Neuronal stem cell (in vitro differentiated cells): ENCODE data around the gene ST14.

ENCODE experiments used
- DNase-seq: peaks from one replicate; pipeline ENCODE4 v3.0.0-alpha.2; 2013; ENCODE audit warnings: low spot score
- H2AFZ ChIP-seq: one replicate; pipeline ENCODE4 v1.6.1; 2013; ENCODE audit warnings: mild to moderate bottlenecking, low read length, inconsistent platforms
- H2AK5ac ChIP-seq: 2 replicates; pipeline ENCODE4 v1.6.1; 2013; ENCODE audit warnings: low read depth, mild to moderate bottlenecking, inconsistent platforms, low read length, moderate library complexity, mixed read lengths
- H2BK120ac ChIP-seq: 2 replicates; pipeline ENCODE4 v1.6.1; 2013; ENCODE audit warnings: low read depth, mild to moderate bottlenecking, inconsistent platforms, low read length, moderate library complexity, mixed read lengths
- H2BK12ac ChIP-seq: one replicate; pipeline ENCODE4 v1.6.1; 2013; ENCODE audit warnings: low read length, inconsistent platforms
- H2BK15ac ChIP-seq: 2 replicates; pipeline ENCODE4 v1.6.1; 2013; ENCODE audit warnings: mild to moderate bottlenecking, low read length, inconsistent platforms, mixed read lengths
- H2BK5ac ChIP-seq: one replicate; pipeline ENCODE4 v1.6.1; 2013; ENCODE audit warnings: inconsistent platforms, mild to moderate bottlenecking, low read length, moderate library complexity
- H3K14ac ChIP-seq: one replicate; pipeline ENCODE4 v1.6.1; 2013; ENCODE audit warnings: low read length, inconsistent platforms
- H3K18ac ChIP-seq: 2 replicates; pipeline ENCODE4 v1.6.1; 2013; ENCODE audit warnings: low read length, inconsistent platforms
- H3K23ac ChIP-seq: 2 replicates; pipeline ENCODE4 v1.6.1; 2013; ENCODE audit warnings: low read depth, mild to moderate bottlenecking, mixed read lengths, low read length, inconsistent platforms; ENCODE audit not compliant: poor library complexity
- H3K27ac ChIP-seq: replicated peaks from 3 replicates; pipeline ENCODE4 v1.5.1; 2013; ENCODE audit warnings: low read length, inconsistent platforms
- H3K27me3 ChIP-seq, 3 experiments: 2 replicates each; pipeline ENCODE4 v1.6.1; 2013; ENCODE audit warnings: low read length in 3 of 3, mild to moderate bottlenecking in 2 of 3, inconsistent platforms in 1 of 3, low read depth in 1 of 3, mixed read lengths in 1 of 3, moderate library complexity in 1 of 3; ENCODE audit not compliant: control insufficient read depth in 3 of 3, insufficient read depth in 3 of 3
- H3K36me3 ChIP-seq, 2 donors: replicated peaks in 1 of 2; 2 replicates each; pipeline ENCODE4 v1.6.1; 2013; ENCODE audit warnings: low read length in 2 of 2; ENCODE audit not compliant: control insufficient read depth in 2 of 2, insufficient read depth in 2 of 2
- H3K4ac ChIP-seq: 2 replicates; pipeline ENCODE4 v1.6.1; 2013; ENCODE audit warnings: inconsistent platforms, mild to moderate bottlenecking, low read length, moderate library complexity
- H3K4me1 ChIP-seq, 2 donors: 1 replicate in 1 of 2; 2 replicates in 1 of 2; pipeline ENCODE4 v1.6.1; 2013; ENCODE audit warnings: low read length in 2 of 2, low read depth in 1 of 2; ENCODE audit not compliant: control insufficient read depth in 2 of 2, insufficient read depth in 1 of 2
- H3K4me2 ChIP-seq: one replicate; pipeline ENCODE4 v1.6.1; 2013; ENCODE audit warnings: mild to moderate bottlenecking, low read length, inconsistent platforms; ENCODE audit not compliant: insufficient read depth, poor library complexity, severe bottlenecking
- H3K4me3 ChIP-seq, 2 donors: 2 replicates each; pipeline ENCODE4 v1.5.1; 2013; ENCODE audit warnings: low read length in 2 of 2, mild to moderate bottlenecking in 2 of 2, inconsistent platforms in 1 of 2, moderate library complexity in 1 of 2
- H3K79me1 ChIP-seq: one replicate; pipeline ENCODE4 v1.6.1; 2013; ENCODE audit warnings: low read depth, mild to moderate bottlenecking, inconsistent platforms, low read length, moderate library complexity
- H3K9ac ChIP-seq: one replicate; pipeline ENCODE4 v1.6.1; 2013; ENCODE audit warnings: mild to moderate bottlenecking, low read depth, low read length, inconsistent platforms; ENCODE audit not compliant: poor library complexity
- H3K9me3 ChIP-seq, 2 donors: replicated peaks in 1 of 2; 2 replicates each; pipeline versions ENCODE3 to v1.6.1; 2013; ENCODE audit warnings: low read length in 2 of 2, mild to moderate bottlenecking in 2 of 2, inconsistent platforms in 1 of 2, low read depth in 1 of 2, mixed read lengths in 1 of 2, moderate library complexity in 1 of 2; ENCODE audit not compliant: control insufficient read depth in 2 of 2, insufficient read depth in 1 of 2
- H4K8ac ChIP-seq: one replicate; pipeline ENCODE4 v1.6.1; 2013; ENCODE audit warnings: low read depth, mild to moderate bottlenecking, inconsistent platforms, low read length, moderate library complexity
- H4K91ac ChIP-seq: one replicate; pipeline ENCODE4 v1.6.1; 2013; ENCODE audit warnings: low read length, low read depth, mild to moderate bottlenecking, inconsistent platforms; ENCODE audit not compliant: poor library complexity
- WGBS, 2 donors: extraction: QIAGEN DNeasy Blood & Tissue Kit; methylation state at CpG; one replicate each; pipeline ENCODE4 v1.1.7; 2013; ENCODE audit warnings: missing lambda C conversion rate in 2 of 2, mixed read lengths in 1 of 2; ENCODE audit not compliant: insufficient read length in 2 of 2, insufficient replicate concordance in 1 of 2; ENCODE audit errors: extremely low coverage in 2 of 2; 5-methylcytosine and 5-hydroxymethylcytosine counted together

The ST14 gene

GRCh38 chr11:130246270-130246669 lies 86.7 kb downstream of the ST14 start:
- Histone ChIP-seq H3K27ac (no peak overlapping the region), H2AK5ac (no peak overlapping the region), H4K8ac (no peak overlapping the region), H3K14ac (no peak overlapping the region), H3K4me1 (no peaks in the 10 kb centered on the region), H3K4me3 (no peak overlapping the region), H3K27me3 (no peaks in the 10 kb centered on the region), H3K4me2 (no peak overlapping the region), H2BK15ac (no peak overlapping the region), H3K18ac (no peak overlapping the region), H2BK12ac (no peak overlapping the region), H2BK120ac (no peak overlapping the region), H3K23ac (no peak overlapping the region), H3K9me3 (no peaks in the 10 kb centered on the region), H4K91ac (no peak overlapping the region), H2BK5ac (no peak overlapping the region), H3K79me1 (no peaks in the 10 kb centered on the region), H3K9ac (no peak overlapping the region), H3K4ac (no peak overlapping the region), H2AFZ (no peak overlapping the region), H3K36me3 (no peaks in the 10 kb centered on the region)
- DNase-seq, result no peak
- WGBS, 2 donors, result no CpG with 5 or more reads among the region's 1 CpG

- no peak overlapping the region for H3K18ac ChIP-seq
- no peak overlapping the region for H2AFZ ChIP-seq
- no peak overlapping the region for H3K9ac ChIP-seq
- H3K79me1 ChIP-seq, result no peaks in the 10 kb centered on the region
- no peak overlapping the region for H3K4me3 ChIP-seq
- no peak overlapping the region for H2BK5ac ChIP-seq
- H3K4ac ChIP-seq, result no peak overlapping the region
- H3K36me3 ChIP-seq, result no peaks in the 10 kb centered on the region
- no peak overlapping the region for H2AK5ac ChIP-seq
- no peak overlapping the region for H3K27ac ChIP-seq
- H3K9me3 ChIP-seq, result no peaks in the 10 kb centered on the region
- no peak overlapping the region for H3K14ac ChIP-seq
- no peak for DNase-seq
- no peak overlapping the region for H3K23ac ChIP-seq
- H3K4me2 ChIP-seq, result no peak overlapping the region
- WGBS, 2 donors, result no CpG with 5 or more reads among the region's 3 CpGs
- H4K91ac ChIP-seq, result no peak overlapping the region
- no peaks in the 10 kb centered on the region for H3K27me3 ChIP-seq
- H2BK12ac ChIP-seq, result no peak overlapping the region
- H2BK15ac ChIP-seq, result no peak overlapping the region
- H4K8ac ChIP-seq, result no peak overlapping the region
- H2BK120ac ChIP-seq, result no peak overlapping the region
- H3K4me1 ChIP-seq, result no peaks in the 10 kb centered on the region
Observed at GRCh38 chr11:130246738-130247137, 87.2 kb downstream of the ST14 start.

GRCh38 chr11:130247319-130247718 lies 87.7 kb downstream of the ST14 start:
- Histone ChIP-seq H2BK15ac (no peak overlapping the region), H2BK5ac (no peak overlapping the region), H3K14ac (no peak overlapping the region), H3K9me3 (no peaks in the 10 kb centered on the region), H2BK120ac (no peak overlapping the region), H2AFZ (no peak overlapping the region), H4K91ac (no peak overlapping the region), H3K23ac (no peak overlapping the region), H3K4ac (no peak overlapping the region), H3K4me3 (no peak overlapping the region), H3K9ac (no peak overlapping the region), H2AK5ac (no peak overlapping the region), H3K79me1 (no peaks in the 10 kb centered on the region), H2BK12ac (no peak overlapping the region), H3K27me3 (no peaks in the 10 kb centered on the region), H4K8ac (no peak overlapping the region), H3K4me2 (no peak overlapping the region), H3K18ac (no peak overlapping the region), H3K4me1 (no peaks in the 10 kb centered on the region), H3K27ac (no peak overlapping the region), H3K36me3 (no peaks in the 10 kb centered on the region)
- WGBS, 2 donors, result no CpG with 5 or more reads among the region's 2 CpGs
- DNase-seq, result no peak

GRCh38 chr11:130249371-130249770 lies 89.8 kb downstream of the ST14 start:
- Histone ChIP-seq H3K23ac (no peak overlapping the region), H3K4me2 (no peak overlapping the region), H3K36me3 (no peaks in the 10 kb centered on the region), H2AK5ac (no peak overlapping the region), H3K14ac (no peak overlapping the region), H2BK120ac (no peak overlapping the region), H3K9me3 (no peaks in the 10 kb centered on the region), H3K4me3 (no peak overlapping the region), H3K9ac (no peak overlapping the region), H3K27ac (no peak overlapping the region), H3K27me3 (no peaks in the 10 kb centered on the region), H2BK12ac (no peak overlapping the region), H3K18ac (no peak overlapping the region), H2BK15ac (no peak overlapping the region), H3K4ac (no peak overlapping the region), H4K91ac (no peak overlapping the region), H3K4me1 (no peaks in the 10 kb centered on the region), H4K8ac (peak overlapping the region; percentile 6), H2AFZ (no peak overlapping the region), H3K79me1 (no peaks in the 10 kb centered on the region), H2BK5ac (no peak overlapping the region)
- WGBS, 2 donors, result no CpG with 5 or more reads among the region's 5 CpGs
- DNase-seq, result no peak
